HUES48 (cell line): ENCODE results near the gene UNC45A.

ENCODE experiments used
- H3K27ac ChIP-seq: one replicate; pipeline ENCODE4 v1.7.0; 2013; ENCODE audit warnings: low read depth, low read length, inconsistent platforms
- H3K27me3 ChIP-seq: 2 replicates; pipeline ENCODE4 v1.6.1; 2013; ENCODE audit warnings: mild to moderate bottlenecking, low read length; ENCODE audit not compliant: control insufficient read depth, insufficient read depth
- H3K36me3 ChIP-seq: 2 replicates; pipeline ENCODE4 v1.6.1; 2013; ENCODE audit warnings: low read length; ENCODE audit not compliant: control insufficient read depth, insufficient read depth
- H3K4me1 ChIP-seq: 2 replicates; pipeline ENCODE4 v1.6.1; 2013; ENCODE audit warnings: mild to moderate bottlenecking, low read length; ENCODE audit not compliant: control insufficient read depth, insufficient read depth
- H3K4me3 ChIP-seq: 2 replicates; pipeline ENCODE4 v1.5.1; 2013; ENCODE audit warnings: mild to moderate bottlenecking, low read depth, low read length
- H3K9ac ChIP-seq: 2 replicates; pipeline ENCODE4 v1.6.1; 2013; ENCODE audit warnings: mild to moderate bottlenecking, low read depth, low read length, moderate library complexity
- H3K9me3 ChIP-seq: 2 replicates; pipeline ENCODE4 v1.6.1; 2013; ENCODE audit warnings: low read length; ENCODE audit not compliant: control insufficient read depth, insufficient read depth

UNC45A gene

DNA sequence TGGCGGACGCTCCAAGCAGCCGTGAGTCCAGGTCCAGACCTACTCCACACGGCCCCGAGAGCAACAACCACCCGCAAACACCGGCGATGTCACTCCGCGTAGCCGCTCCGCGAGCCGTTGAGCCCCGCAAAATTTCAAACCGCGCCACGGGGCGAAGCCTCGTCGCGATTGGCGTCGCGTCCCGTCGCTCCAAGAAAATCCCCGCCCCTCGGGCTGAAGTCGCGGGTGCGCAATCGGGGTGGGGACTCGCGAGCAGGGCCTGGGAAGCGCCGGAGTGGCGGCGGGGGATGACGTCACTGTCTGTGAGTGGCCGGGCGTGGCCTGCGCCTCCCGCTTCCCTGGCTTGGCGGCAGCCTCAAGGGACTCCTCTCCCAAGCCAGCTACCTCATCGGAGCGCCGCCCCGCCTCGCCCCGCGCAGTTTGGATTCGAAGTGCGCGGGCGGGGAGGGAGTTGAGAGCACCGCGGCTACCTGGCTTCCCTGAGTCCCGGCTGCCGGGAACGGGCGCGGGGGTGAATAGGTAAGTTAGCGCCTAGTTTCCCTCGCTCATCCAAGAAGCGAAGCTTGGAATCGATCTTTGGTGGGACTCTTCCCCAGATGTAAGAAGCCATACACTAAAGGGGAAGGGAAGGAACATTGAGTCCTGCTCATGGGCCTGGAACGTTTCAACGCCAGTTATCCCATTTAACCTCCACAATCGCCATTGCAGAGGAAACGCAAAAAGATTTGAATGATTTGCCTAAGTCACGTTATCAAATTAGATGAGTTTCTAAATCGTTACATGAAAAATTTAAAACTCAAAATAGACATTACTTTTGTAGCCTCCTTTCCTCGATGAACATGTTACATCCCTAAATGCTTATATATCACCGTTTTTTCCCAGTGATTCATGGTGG is 59.6 kb downstream of the UNC45A start, which contains the start of gene PRC1:
Gene PRC1, minus strand, starts transcription at position 119 of the 895 bp plus-strand sequence. Its CDS starts 118 bp downstream, at position 1.
- Histone ChIP-seq H3K4me3 (peak within 1 kb of the TSS; percentile 78), H3K4me1 (no peaks in the 10 kb centered on the region), H3K9me3 (no peaks in the 10 kb centered on the region), H3K36me3 (peaks cover 27% of the 10 kb centered on the region), H3K27me3 (no peaks in the 10 kb centered on the region), H3K27ac (peak within 1 kb of the TSS; percentile 97), H3K9ac (peak within 1 kb of the TSS; percentile 95)

DNA sequence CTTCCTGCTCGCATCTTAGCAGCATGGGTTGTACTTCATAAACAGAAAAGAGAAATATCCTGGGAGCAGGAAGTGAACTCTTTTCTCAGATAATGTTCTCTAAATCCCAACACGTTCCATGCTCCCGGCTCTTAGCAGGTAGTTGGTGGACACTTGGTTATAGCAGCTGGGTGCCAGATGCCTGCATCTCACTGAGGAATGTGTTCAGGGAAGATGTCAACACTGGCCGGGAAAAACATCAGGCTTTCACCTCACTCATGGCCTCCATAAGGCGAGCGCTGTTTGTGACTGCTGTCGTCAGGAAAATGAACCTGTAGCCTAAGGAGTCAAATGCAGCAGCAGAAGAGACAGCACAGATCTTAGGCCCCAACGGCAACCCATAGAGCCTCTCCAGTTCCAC is 63.7 kb downstream of the UNC45A start:
- H3K27me3 ChIP-seq, result no peaks in the 10 kb centered on the region
- no peaks in the 10 kb centered on the region for H3K4me1 ChIP-seq
- H3K27ac ChIP-seq, result no peak overlapping the region
- no peaks in the 10 kb centered on the region for H3K9me3 ChIP-seq
- no peak overlapping the region for H3K9ac ChIP-seq
- peaks cover 46% of the 10 kb centered on the region for H3K36me3 ChIP-seq
- H3K4me3 ChIP-seq, result no peak overlapping the region

DNA sequence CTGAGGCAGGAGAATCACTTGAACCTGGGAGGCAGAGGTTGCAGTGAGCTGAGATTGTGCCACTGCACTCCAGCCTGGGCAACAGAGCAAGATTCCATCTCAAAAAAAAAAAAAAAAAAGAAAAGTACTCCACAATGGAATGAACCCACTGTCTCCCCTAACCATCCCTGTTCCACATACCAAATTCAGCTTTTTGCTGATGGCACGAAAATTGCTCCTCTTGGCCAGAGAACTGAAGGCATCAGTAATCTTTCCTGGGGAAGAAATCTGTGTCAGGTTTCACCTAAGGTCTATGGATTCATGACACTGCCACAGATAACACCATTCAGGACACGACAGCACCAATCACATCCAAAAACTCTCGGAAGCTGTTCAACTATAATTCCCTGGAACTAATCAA is 66.1 kb downstream of the UNC45A start:
- Histone ChIP-seq H3K9ac (no peak overlapping the region), H3K4me3 (no peak overlapping the region), H3K36me3 (peaks cover 71% of the 10 kb centered on the region), H3K27me3 (no peaks in the 10 kb centered on the region), H3K9me3 (no peaks in the 10 kb centered on the region), H3K4me1 (no peaks in the 10 kb centered on the region), H3K27ac (no peak overlapping the region)
